Stomach (tissue), 4 donors: ENCODE data around the gene PSMD4.

ENCODE experiments used
- CTCF ChIP-seq, 7 experiments: fragments of 450-650 bp in 4 of 7; fragments of 200-600 bp in 3 of 7; sonication (generic) in 3 of 7; IDR thresholded peaks; one replicate each; pipeline ENCODE4 v1.5.1; 2016 to 2019; ENCODE audit warnings: antibody characterized with exemption in 7 of 7, control low read depth in 2 of 7, mild to moderate bottlenecking in 1 of 7
- EP300 ChIP-seq: sonication (generic); formaldehyde crosslinking; IDR thresholded peaks from one replicate; pipeline ENCODE4 v1.6.1; 2017; ENCODE audit warnings: antibody characterized with exemption
- POLR2A ChIP-seq, 4 donors: fragments of 450-650 bp; IDR thresholded peaks; one replicate each; pipeline ENCODE4 v1.6.1; 2016; ENCODE audit warnings: antibody characterized with exemption in 4 of 4, control low read depth in 2 of 4, mild to moderate bottlenecking in 1 of 4, moderate library complexity in 1 of 4
- POLR2AphosphoS5 ChIP-seq, 3 donors: sonication (generic); formaldehyde crosslinking; IDR thresholded peaks; one replicate each; pipeline ENCODE4 v1.6.1; 2016; ENCODE audit warnings: antibody characterized with exemption in 3 of 3

- TF ChIP-seq CTCF (IDR thresholded peaks at IDR 0.05), result no peak
- no peak for TF ChIP-seq EP300
- no peak for TF ChIP-seq POLR2A (IDR thresholded peaks at IDR 0.05)
- no peak for TF ChIP-seq POLR2AphosphoS5 (IDR thresholded peaks at IDR 0.05)
Measured at GRCh38 chr1:151315565-151316235, 61.2 kb downstream of the PSMD4 start.
